Measurements from ENCODE around the gene RTBDN.

- TF ChIP-seq SP1 (IDR thresholded peaks at IDR 0.05) (no peak), SUZ12 (IDR thresholded peaks at IDR 0.05) (no peak), TARDBP (IDR thresholded peaks at IDR 0.05) (no peak), FOXA1 (IDR thresholded peaks at IDR 0.05) (no peak), FOXM1 (IDR thresholded peaks at IDR 0.05; ENCODE audit: borderline replicate concordance) (no peak), LEF1 (IDR thresholded peaks at IDR 0.05; ENCODE audit: borderline replicate concordance) (no peak)
These were observed 48.1 kb downstream of the RTBDN start for GRCh38 chr19:12786141-12786870.
